K562 (cell line): Measurements from ENCODE around the gene SUFU. TPM values are rescaled to one million over a fixed set of nuclear protein-coding genes. Genes with fewer than 3 reads are reported as not detected.
A peak's percentile ranks its signal among the peaks of the same experiment; 100 is the strongest.

ENCODE experiments used
- ATAC-seq: fragments of 200-7000 bp; cut with Tn5 transposase; 3 replicates; pipeline ENCODE4 v1.9.1; 2020; ENCODE audit warnings: moderate library complexity
- BruUV-seq: library from RNA; stranded (reverse); fragments of 400-500 nt; replicated peaks from 2 replicates; lab custom pipeline; 2021; lab: Mats Ljungman, UMichigan
- CTCF ChIA-PET: fragments of 300-600 bp; formaldehyde crosslinking; extraction: SDS; loops from one replicate; lab custom pipeline; 2021; ENCODE audit warnings: low intra/inter-chr PET ratio; lab: Yijun Ruan, JAX
- POLR2A ChIA-PET: fragments of 300-600, 350-650 bp; sonication (Branson Sonifier 250); formaldehyde crosslinking; extraction: SDS; loops from one replicate; lab custom pipeline; 2021; ENCODE audit warnings: antibody characterized with exemption, inconsistent platforms; lab: Yijun Ruan, JAX
- DNase-seq, 4 experiments: peaks; one replicate each; pipeline versions ENCODE4 v3.0.0 to v3.0.0-alpha.2; 2011 to 2018; ENCODE audit warnings: low spot score in 3 of 4, mixed read lengths in 3 of 4; ENCODE audit errors: extremely low read depth in 1 of 4
- FAIRE-seq: peaks from 2 replicates; lab custom pipeline; 2011; peaks lifted over from hg19 to GRCh38; lab: Jason Lieb, UNC
- H2AFZ ChIP-seq: 2 replicates; pipeline ENCODE4 v1.6.0; 2011; ENCODE audit warnings: low read depth, low read length, control low read depth, inconsistent platforms
- H3K27ac ChIP-seq: fragments of 200-600 bp; 3 replicates; pipeline ENCODE4 v1.8.0; 2011; ENCODE audit warnings: low read depth, mild to moderate bottlenecking, control low read depth, inconsistent platforms, low read length, moderate library complexity, mixed read lengths; ENCODE audit errors: extremely low read depth
- H3K27me3 ChIP-seq, 2 experiments: fragments of 300-600 bp in 1 of 2; 2 replicates in 1 of 2; 3 replicates in 1 of 2; pipeline versions ENCODE4 v1.6.0 to v1.8.0; 2011; ENCODE audit warnings: inconsistent platforms in 2 of 2, low read length in 2 of 2, mild to moderate bottlenecking in 1 of 2, mixed read lengths in 1 of 2, moderate library complexity in 1 of 2; ENCODE audit not compliant: control insufficient read depth in 2 of 2, insufficient read depth in 2 of 2
- H3K36me3 ChIP-seq: fragments of 300-600 bp; 3 replicates; pipeline ENCODE4 v1.8.0; 2011; ENCODE audit warnings: mild to moderate bottlenecking, low read length, inconsistent platforms; ENCODE audit not compliant: control insufficient read depth, insufficient read depth
- H3K4me1 ChIP-seq, 2 experiments: fragments of 200-600 bp in 1 of 2; replicated peaks in 1 of 2; 2 replicates in 1 of 2; 3 replicates in 1 of 2; pipeline versions ENCODE4 v1.5.1 to v1.8.0; 2011; ENCODE audit warnings: inconsistent platforms in 2 of 2, low read length in 2 of 2, mild to moderate bottlenecking in 1 of 2, mixed read lengths in 1 of 2, moderate library complexity in 1 of 2; ENCODE audit not compliant: control insufficient read depth in 2 of 2, insufficient read depth in 2 of 2
- H3K4me2 ChIP-seq: 2 replicates; pipeline ENCODE4 v1.6.1; 2011; ENCODE audit warnings: low read length, control low read depth, inconsistent platforms, mixed read lengths; ENCODE audit not compliant: insufficient read depth
- H3K4me3 ChIP-seq: fragments of 200-600 bp; sonication (generic), shearing (Covaris generic); 2 replicates; pipeline ENCODE4 v1.5.1; 2016; ENCODE audit warnings: control low read depth, inconsistent platforms
- H3K79me2 ChIP-seq: fragments of 200-600 bp; 3 replicates; pipeline ENCODE4 v1.8.0; 2011; ENCODE audit warnings: low read length, inconsistent platforms; ENCODE audit not compliant: control insufficient read depth, insufficient read depth
- H3K9ac ChIP-seq, 2 experiments: 2 replicates each; pipeline versions ENCODE4 v1.6.0 to v1.6.1; 2011; ENCODE audit warnings: low read depth in 2 of 2, low read length in 2 of 2, control low read depth in 1 of 2, inconsistent platforms in 1 of 2, mild to moderate bottlenecking in 1 of 2, mixed read lengths in 1 of 2; ENCODE audit not compliant: insufficient read depth in 1 of 2
- H3K9me1 ChIP-seq: one replicate; pipeline ENCODE4 v1.6.0; 2011; ENCODE audit warnings: inconsistent platforms, mild to moderate bottlenecking, low read length, moderate library complexity; ENCODE audit not compliant: control insufficient read depth, insufficient read depth
- H3K9me3 ChIP-seq: replicated peaks from 2 replicates; pipeline ENCODE4 v1.5.1; 2011; ENCODE audit warnings: low read depth, low read length, inconsistent platforms; ENCODE audit not compliant: control insufficient read depth, insufficient read depth
- H4K20me1 ChIP-seq: replicated peaks from 2 replicates; pipeline ENCODE4 v1.6.1; 2011; ENCODE audit warnings: low read length, inconsistent platforms, mixed read lengths; ENCODE audit not compliant: control insufficient read depth, insufficient read depth
- ZFP36 ChIP-seq: fragments of 150-350 bp; IDR thresholded peaks from 2 replicates; pipeline ENCODE4 v1.6.1; 2018; ENCODE audit warnings: low read length, low read depth; ENCODE audit not compliant: partially characterized antibody
- WGBS: fragments of 100-300 bp; shearing (Covaris generic); methylation state at CpG from one replicate; pipeline ENCODE4 v1.1.6; 2016; ENCODE audit warnings: low coverage, mixed read lengths; ENCODE audit not compliant: insufficient coverage; ENCODE audit errors: missing lambda C conversion rate; 5-methylcytosine and 5-hydroxymethylcytosine counted together
- in situ Hi-C: fragments of 300-500 bp; cut with MboI; formaldehyde crosslinking; loops from 4 replicates; pipeline ENCODE4 v1.15.0; 2018; ENCODE audit warnings: inconsistent platforms, mixed read lengths
- intact Hi-C: fragments of 100-400 bp; cut with micrococcal nuclease; formaldehyde crosslinking; loops from 2 replicates; pipeline ENCODE4 v1.14.2; 2022
- polyA plus RNA-seq, 8 experiments: library from polyadenylated mRNA; depleted of rRNA in 4 of 8; stranded (reverse) in 5 of 8; unstranded in 3 of 8; fragments of >200 nt; fragmentation: Nextera tagmentation in 2 of 8; fragmentation: Illumina TruSeq in 1 of 8; extraction: Ambion mirVana in 2 of 8; extraction: Trizol in 1 of 8; gene quantifications; 2 replicates each; pipeline versions ENCODE4 v1.2.1 to v1.2.3, GENCODE V29; 2011 to 2014; ENCODE audit warnings: inconsistent platforms in 1 of 8, missing spikeins in 1 of 8
- total RNA-seq, 7 experiments: library from RNA; depleted of rRNA in 6 of 7; stranded (reverse); fragments of >200 nt in 6 of 7; fragmentation: Illumina TruSeq in 2 of 7; extraction: Trizol in 2 of 7; gene quantifications; 2 replicates each; pipeline versions ENCODE4 v1.2.1 to v1.2.3, GENCODE V29; 2011 to 2021; ENCODE audit warnings: low replicate concordance in 1 of 7
- TF ChIP-seq, protein P1 (sequence below): IDR thresholded peaks from 2 replicates; pipeline ENCODE4 v1.6.1; 2016; ENCODE audit warnings: missing genetic modification characterization, missing compliant biosample characterization

Gene SUFU
- total and polyA plus RNA-seq, 9 of the 15 experiments (the other 6 are each of a cell fraction or from before 2014, with no cell fraction given), result 0.59 to 6.3 (median 0.82) TPM

DNA sequence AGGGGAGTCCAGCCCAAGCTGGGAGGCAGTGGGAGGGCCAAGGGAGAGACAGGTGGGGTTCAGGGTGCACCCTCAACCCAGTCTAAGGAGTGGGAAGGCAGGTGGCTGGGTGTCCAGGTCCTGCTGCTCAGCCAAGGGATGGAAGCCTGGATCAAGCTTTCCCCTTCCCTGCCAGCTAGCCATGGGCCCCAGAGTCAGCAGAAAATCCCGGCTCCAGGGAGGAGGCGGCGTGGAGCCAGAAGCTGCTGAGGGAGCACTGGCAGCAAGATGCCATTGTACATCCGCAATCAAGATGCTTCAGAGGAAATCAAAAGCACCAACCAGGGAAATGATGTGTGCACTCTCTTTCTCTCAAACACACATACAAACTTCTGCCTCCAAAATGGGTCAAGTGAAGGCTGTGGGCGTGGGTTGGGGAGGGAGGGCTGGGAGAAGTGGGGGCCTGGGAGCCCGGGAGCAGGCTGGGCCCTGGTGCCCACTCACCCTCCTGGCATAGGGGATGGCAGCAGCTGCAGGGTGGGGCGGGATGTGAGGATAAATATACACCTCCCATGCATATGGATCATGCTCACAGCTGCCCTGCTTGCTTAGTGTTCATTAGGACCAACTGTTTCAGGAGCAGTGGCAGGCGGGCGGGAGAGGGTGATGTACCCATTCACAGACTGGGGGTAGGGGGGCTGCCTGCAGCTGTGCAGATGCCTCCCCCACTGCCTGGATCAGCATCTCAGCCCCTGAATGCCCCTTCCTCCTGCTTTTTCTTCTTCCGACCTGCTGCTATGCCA is 164.7 kb downstream of the SUFU start:
- TF ChIP-seq ZFP36, result peak; percentile 10
- TF ChIP-seq, protein P1, sequence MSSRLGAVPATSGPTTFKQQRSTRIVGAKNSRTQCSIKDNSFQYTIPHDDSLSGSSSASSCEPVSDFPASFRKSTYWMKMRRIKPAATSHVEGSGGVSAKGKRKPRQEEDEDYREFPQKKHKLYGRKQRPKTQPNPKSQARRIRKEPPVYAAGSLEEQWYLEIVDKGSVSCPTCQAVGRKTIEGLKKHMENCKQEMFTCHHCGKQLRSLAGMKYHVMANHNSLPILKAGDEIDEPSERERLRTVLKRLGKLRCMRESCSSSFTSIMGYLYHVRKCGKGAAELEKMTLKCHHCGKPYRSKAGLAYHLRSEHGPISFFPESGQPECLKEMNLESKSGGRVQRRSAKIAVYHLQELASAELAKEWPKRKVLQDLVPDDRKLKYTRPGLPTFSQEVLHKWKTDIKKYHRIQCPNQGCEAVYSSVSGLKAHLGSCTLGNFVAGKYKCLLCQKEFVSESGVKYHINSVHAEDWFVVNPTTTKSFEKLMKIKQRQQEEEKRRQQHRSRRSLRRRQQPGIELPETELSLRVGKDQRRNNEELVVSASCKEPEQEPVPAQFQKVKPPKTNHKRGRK (tag), result no peak
- FAIRE-seq, result no peak
- Histone ChIP-seq H3K9ac (0 out of 4 replicates have a peak overlapping the region, but pooled peaks of 1 of the 2 experiments have one; percentile 26), H3K36me3 (no peaks in the 10 kb centered on the region), H3K27ac (no peak overlapping the region), H3K4me3 (no peak overlapping the region), H3K79me2 (no peaks in the 10 kb centered on the region), H3K4me1 (peaks cover 15 to 28% of the 10 kb centered on the region in 2 experiments), H4K20me1 (no peaks in the 10 kb centered on the region), H3K27me3 (no peaks in the 10 kb centered on the region), H3K4me2 (no peak overlapping the region), H2AFZ (no peak overlapping the region), H3K9me1 (no peaks in the 10 kb centered on the region), H3K9me3 (no peaks in the 10 kb centered on the region)
- in situ Hi-C loops, result no loop called here
- 78% methylated on average over 5 of the region's 10 CpGs for WGBS
- POLR2A ChIA-PET, result no interaction called here
- BruUV-seq, result no TSS peak
- intact Hi-C loops, result no loop called here
- CTCF ChIA-PET, result no interaction called here
- no peak for DNase-seq
- no peak for ATAC-seq
